Activated CD4-positive, alpha-beta T cell treated with anti-CD3 and anti-CD28 coated beads for 1 hour (primary cell): ENCODE results near the gene ANKS6.
"Not testable (repeated sequence)": the region's sequence is repeated elsewhere in the genome, so short reads cannot be mapped to it uniquely, and the experiment has no call there.

ENCODE experiments used
- DNase-seq: peaks from one replicate; pipeline ENCODE4 v3.0.0-alpha.2; 2020

ANKS6 gene

GRCh38 chr9:98692392-98692791 is 104.0 kb downstream of the ANKS6 start:
- no peak for DNase-seq

GRCh38 chr9:98691890-98692289 is 104.5 kb downstream of the ANKS6 start:
- no peak for DNase-seq

- DNase-seq, result no peak
Observed at GRCh38 chr9:98690686-98691085, 105.7 kb downstream of the ANKS6 start.

DNA sequence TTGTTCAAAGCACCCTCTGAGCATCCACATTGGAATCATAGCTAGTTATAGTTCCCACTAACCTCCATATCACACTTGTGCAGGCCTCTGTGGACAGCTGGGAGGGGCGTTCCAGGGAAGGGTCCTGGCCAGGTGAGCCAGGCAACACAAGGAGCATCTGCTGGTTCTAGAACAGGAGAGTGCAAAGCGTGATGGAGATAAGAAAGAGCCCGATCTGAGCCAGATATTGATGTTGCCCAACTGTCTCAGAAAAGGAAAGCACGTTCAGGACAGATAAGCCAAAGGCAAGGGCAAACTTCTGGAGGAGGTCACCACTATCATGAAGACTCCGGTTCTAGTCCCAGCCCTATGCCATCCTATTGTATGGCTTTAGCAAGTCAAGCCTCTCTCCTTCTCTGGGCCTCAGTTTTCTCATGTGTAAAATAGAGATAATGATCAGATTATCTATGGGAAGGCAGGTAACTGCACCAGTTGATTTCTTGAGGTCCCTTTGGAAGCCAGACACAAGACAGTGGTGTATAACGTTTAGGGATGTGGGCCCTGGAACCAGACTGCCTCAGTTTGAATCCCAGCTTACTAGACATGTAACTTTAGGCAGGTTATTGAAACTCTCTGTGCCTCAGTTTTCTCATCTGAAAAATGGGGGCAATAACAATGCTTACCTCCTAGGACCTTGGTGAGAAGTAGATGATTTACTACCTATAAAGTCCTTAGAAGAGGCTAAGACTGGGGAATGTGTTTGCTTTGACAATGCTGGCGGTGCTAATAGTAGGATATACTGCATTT is 107.5 kb downstream of the ANKS6 start:
- no peak for DNase-seq

DNA sequence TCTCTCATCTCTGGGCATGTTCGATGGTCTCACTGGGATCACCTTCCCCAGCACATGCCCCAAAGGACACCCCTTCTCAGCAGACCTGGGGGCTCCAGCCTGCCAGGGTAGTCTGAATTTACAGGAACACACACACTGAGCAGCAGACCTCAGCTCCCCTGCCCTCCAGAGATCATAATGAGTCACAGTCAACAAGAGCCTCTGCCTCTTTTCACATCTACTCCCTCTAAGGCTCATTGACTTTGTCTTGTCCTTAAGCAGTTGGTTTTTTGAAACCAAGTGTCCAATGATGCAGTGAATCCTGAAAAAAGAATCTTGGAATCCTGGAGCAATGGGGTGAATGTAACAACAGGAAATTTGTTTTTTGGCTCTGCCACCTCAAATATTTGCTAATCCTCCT is 108.4 kb downstream of the ANKS6 start:
- no peak for DNase-seq

DNA sequence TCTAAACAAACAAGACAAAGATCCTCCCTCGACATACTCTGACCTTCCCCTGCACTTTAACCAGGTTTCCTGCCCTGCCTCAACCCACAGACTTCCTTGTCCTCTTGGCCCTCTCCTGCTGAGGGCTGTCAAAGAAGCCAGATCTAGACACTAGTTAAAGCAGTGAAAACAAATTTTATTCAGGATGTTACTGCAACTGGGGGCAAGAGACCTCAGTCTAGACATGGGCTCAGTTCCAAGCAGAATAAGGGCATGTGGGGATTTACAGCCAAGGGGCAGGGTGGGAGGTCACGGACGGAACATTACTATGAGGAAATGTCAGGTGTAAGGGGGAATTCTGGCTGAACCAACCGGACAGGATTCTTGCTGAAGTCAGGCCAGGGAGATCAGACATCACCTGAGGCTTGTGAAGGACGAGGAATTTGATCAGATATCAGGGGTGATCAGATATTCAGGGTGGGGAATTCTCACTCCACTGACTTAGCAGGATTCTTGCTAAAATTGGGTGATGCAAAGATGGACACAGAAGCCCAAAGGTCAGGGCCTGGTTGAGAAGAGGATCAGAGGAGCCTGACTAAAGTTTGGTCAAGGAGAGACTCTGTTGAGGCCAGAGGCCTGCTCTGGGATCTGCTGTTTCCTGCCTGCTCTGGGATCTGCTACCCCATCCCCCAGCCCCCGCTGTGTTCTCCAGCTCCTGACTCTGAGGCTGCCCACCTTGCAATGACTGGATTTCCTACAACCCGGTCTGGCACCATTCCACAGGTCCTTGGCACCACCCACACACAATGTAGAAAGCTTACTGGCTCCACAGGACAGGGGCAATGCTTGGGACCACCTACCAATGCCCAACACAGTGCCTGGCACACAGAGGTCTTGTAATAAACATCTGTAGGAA is 109.1 kb downstream of the ANKS6 start:
- DNase-seq, result no peak

DNA sequence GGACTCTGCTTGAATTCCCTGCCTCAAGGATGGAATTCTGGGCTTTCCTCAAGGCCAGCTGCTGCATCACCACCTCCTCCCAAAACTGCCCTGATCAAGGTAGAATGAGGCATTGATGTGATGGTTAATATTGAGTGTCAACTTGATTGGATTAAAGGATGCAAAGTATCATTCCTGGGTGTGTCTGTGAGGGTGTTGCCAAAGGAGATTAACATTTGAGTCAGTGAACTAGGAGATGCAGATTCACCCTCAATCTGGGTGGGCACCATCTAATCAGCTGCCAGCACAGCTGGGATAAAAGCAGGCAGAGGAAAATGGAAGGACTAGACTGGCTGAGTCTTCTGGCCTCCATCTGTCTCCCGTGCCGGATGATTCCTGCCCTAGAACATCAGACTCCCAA is 111.5 kb downstream of the ANKS6 start:
- not testable (repeated sequence) for DNase-seq
